GF-D8 (cell line): ENCODE measurements around the gene CELF2.
"Not testable (repeated sequence)": the region's sequence is repeated elsewhere in the genome, so short reads cannot be mapped to it uniquely, and the experiment has no call there.

Experiments
- DNase-seq: peaks from one replicate; lab custom pipeline; 2025; lab: John Stamatoyannopoulos, UW

Gene CELF2

DNA sequence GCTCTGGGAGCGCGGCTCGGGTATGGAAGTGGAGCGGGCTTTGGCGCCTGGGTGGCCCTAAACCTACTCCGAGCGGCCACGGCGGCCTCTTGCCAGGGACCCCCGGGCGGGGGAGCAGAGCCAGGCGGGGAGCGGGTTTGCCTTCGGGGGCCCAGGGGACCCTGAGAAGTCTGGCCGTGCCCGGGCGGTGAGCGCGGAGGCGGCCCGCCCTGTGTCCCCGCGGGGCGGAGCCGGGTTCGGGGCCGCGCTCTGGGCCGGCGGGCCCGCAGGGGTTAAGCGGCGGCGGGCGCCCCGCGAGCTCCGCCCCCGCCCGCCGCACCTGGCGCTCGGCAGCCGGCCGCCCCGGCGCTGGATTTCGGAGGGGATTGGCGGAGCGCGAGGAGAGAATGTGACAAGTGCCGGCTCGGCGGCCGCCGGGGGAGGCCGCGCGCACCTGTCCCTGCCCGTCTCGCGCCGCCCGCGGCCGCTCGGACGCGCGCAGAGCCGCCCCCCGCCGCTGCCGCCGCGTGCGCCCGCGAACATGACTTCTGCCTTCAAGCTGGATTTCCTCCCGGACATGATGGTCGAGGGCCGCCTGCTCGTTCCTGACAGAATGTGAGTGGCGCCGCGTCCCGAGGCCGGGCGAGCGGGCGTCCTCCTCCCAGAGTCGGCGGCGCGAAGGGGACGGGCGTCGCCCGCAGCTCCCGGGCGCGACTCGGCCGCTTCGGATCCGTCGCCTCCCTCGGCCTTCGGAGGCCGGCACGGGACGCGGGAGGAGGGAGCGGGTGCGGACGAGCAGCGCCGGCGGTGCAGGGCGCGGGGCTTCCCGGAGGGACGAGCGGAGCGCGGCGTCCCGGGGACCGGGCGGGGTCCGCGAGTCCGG, at the start of gene CELF2:
Gene CELF2, plus strand, starts transcription at position 303 of the 862 bp plus-strand sequence. Its CDS starts 218 bp downstream, at position 521.
- DNase-seq: no peak

- DNase-seq: no peak
Measured at GRCh38 chr10:10968257-10968588, 49.4 kb upstream of the CELF2 start.

- DNase-seq: no peak
Measured at GRCh38 chr10:10973310-10973709, 44.4 kb upstream of the CELF2 start.

DNA sequence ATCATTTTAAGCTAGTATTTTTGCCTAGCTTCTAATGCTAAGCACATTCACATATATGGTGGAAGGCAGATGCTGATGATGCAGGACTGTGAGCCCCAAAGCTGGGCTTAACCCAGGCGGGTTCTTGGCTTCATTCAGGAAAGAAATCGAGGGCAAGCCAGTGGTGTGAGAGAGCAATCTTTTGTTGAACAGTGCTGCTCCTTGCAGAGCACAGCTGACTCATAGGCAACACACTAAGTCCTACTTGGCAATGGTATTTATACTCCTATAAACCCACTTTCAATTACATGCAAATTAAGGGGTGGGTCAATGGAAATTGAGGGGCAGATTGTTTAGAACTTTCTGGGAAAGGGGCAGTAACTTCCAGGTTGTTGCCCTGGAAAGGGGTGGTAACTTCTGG, 42.0 kb upstream of the CELF2 start:
- DNase-seq: no peak

- no peak for DNase-seq
Measured at GRCh38 chr10:10976652-10977051, 41.0 kb upstream of the CELF2 start.

DNA sequence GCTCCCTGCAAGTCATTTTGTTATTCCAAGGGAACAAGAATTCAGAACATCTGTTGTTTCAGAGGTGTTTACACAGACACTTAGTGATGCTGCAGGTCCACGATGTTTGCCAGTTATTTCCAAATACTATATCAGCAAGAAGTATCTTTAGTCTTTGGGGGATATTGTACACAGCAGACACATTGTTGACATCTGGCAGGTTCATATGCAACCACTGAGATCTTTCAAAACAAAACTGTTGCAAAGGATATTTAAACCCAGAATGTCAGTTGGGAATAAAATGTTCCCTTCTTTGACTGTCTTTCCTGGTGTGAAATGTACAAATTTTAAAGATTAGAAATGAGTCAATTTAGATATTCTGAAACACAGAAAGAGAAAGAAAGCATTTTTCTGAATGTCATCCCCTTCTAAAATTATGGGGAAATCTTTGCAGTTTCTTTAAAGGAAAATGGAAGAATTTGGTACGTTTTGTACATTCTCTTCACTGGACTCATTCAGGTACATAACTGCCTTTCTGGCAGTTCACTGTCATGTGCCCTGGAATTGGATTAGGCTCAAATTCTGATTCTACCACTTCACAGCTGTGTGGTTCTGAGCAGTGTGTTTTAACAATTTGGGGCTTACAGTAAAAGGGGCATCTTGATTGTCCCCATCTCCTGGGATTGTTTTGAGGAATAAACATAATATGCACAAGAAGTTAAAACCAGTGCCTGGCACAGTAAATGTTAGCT, 40.3 kb upstream of the CELF2 start:
- DNase-seq: no peak

DNA sequence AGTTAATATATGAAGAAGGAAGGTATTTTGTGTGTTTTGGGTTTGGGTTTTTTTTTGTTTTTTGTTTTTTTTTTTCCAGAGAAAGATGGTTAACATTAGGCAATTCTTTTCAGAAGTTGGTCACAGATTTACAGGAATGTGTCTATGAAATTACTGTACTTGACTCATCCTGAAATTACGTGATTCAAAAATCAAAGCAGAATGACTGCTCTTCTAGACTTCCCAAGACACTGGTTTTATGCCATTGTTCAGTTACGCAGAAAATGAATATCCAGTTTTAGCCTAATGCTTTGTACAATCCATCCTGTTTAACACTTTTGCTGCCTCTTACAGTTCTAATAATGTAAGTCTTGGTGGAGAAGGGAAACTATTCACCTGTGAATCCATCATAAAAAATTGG, 39.7 kb upstream of the CELF2 start:
- no peak for DNase-seq

GRCh38 chr10:10985361-10985760, 32.3 kb upstream of the CELF2 start:
- DNase-seq: no peak

GRCh38 chr10:10986606-10987005, 31.1 kb upstream of the CELF2 start:
- no peak for DNase-seq

DNA sequence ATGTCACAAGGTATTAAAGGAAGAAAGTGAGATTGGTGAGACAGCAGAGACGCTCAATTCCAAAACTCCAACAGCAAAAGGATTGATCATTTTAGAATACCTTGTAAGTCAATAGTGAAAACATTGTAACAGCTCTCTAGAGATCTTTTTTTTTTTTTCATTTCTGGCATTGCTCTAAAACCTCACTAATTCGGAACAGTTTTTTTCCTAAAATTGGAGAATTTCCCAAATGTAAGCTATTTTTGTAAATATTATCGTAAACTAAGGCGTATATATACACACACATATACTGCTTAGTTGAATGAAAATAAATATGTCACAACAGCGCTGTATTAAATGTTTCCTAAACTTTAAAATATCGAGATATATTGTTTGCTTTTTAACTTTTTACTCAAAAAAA, 30.6 kb upstream of the CELF2 start:
- no peak for DNase-seq

DNA sequence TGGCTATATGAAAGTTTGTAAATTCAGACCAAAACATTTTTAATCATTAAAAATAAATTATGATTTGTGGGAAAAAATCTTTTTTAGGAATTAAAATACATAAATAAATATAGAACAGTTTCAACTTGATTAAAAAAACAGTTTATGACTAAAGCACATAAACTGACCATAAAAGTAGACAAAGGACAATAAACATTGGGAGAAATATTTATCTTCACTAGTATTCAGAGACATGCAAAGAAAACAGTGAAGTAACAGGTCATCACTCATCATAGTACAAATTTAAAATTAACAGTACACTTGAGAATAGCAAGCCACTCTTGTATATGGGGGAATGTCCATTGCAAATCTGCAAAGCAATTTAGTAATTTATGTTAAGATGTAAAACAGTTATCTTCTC, 28.0 kb upstream of the CELF2 start:
- no peak for DNase-seq

DNA sequence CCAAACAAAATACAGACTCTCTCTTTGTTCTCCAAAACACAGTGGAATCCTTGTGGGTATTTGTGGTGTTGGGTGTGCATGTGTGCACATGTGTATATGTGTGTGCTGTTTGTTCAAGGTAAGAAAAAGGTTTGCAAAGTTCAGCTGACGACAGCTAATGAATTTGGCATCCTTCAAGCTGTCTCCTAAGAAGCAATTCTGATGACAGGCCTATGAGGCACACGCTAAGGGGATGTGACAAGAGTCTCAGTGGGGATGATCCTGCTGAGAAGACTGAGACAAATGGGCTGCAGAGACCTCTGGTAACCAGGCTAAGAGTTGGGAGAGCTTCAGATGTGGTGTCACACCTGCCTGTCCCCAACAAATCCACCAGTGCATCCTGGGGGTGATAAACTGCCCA, 26.5 kb upstream of the CELF2 start:
- DNase-seq: no peak

- no peak for DNase-seq
Measured at GRCh38 chr10:10992072-10992471, 25.6 kb upstream of the CELF2 start.

DNA sequence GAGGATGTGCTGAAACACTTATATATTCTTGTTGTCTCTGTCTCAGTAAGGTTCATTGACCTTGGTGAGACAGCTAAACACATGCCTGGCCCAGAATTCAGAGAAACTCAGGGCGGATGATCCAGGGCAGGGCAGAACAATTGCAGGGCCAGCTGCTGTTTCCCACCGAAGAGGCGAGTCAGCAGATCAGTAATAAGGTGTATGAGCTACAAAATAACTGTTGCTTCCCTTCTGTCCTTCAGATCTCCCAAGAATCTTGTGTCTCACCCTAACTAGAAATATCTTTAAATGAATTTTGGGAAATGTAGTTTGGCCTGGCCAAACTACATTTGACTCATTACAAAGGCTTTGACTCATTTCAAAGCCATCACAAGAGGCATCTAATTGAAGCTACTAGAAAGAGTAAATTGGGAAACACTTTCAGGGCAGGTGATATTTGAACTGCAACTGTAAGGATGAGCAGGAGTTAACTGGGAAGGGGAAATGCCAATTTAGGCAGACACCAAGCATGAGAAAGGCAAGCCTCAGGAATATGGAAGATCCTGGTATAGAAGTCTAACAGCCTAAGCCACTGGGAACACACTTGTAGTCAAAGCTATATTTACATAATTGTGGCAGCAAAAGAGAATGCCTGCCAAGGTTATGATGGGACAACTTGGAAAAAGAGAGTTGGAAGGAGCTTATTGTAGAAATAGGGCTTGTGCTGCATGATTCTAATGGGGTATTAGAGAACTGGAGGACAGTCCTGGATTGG, 24.5 kb upstream of the CELF2 start:
- DNase-seq: no peak

DNA sequence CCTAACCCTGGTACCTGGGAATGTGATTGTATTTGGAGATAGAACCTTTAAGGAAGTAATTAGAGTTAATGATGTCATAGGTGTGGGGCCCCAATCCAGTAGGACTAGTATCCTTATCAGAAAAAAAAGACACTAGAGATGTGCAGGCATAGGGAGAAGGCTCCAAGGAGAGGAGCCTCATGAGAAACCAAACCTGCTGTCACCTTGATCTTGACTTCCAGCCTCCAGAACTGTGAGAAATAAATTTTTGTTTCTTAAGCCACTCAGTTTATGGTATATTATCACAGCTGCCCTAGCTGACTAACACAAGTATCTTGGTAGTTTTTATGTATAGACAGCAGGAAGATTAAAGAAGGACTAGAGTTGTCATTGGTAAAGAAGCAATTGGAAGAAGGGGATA, 23.9 kb upstream of the CELF2 start:
- DNase-seq: no peak

- DNase-seq: no peak
Measured at GRCh38 chr10:10994360-10994759, 23.3 kb upstream of the CELF2 start.

GRCh38 chr10:10995120-10995519, 22.6 kb upstream of the CELF2 start:
- DNase-seq: no peak

DNA sequence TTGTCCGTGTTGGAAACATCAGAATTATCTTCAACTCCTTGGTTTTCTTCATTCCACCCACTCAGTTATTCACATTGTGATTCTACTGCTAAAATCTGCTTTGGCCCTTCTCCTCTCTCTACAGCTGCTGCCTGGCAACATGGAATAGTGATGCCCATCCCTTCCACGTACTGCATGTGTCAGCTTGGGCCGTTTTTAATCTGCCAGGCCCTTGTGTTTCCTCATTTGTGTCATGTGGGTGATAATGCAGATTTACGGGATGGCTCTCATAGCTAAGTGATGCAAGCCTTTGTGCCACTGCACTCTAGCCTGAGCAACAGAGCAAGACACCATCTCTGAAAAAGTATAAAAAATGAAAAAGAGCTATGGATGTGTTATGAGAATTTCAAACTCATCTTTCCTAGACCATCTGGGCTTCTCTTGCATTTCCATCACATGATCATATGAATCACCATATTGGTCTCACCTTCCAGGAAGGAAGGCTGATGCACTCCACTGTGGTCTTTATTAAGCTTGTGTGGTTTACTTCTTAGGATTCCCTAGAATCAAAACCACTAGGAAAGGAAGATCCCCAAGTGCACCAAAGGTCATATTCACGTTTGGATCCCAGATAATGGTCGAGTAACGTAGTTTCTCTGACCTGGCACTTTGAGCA, 20.6 kb upstream of the CELF2 start:
- DNase-seq: no peak

DNA sequence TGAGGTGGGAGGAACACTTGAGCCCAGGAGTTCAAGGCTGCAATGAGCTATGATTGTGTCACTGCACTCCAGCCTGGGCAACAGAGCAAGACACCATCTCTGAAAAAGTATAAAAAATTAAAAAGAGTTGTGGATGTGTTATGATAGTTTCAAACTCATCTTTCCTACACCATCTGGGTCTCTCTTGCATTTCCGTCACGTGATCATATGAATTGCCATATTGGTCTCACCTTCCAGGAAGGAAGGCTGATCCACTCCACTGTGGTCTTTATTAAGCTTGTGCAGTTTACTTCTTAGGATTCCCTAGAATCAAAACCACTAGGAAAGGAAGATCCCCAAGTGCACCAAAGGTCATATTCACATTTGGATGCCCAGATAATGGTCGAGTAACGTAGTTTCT, 18.2 kb upstream of the CELF2 start:
- DNase-seq: not testable (repeated sequence)

DNA sequence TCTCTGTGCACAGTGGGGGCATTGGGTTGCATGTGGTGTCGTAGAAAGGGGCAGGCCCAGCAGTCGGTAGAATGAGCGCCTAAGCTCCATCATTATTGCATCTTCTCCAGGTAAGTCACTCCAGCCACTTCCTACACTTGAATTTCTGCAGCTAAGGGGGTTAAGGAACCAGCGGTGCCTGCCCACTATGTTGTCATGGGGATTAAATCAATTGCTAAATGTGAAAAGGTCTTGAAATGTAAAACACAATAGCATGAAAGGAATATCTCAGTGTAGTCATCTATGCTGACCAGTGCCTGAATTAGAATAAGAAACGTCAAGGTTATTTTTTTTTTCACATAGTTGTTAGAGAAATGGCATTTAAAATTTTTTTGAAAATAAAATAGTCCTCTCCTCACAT, 15.2 kb upstream of the CELF2 start:
- DNase-seq: no peak

- DNase-seq: no peak
Measured at GRCh38 chr10:11002916-11003315, 14.8 kb upstream of the CELF2 start.

GRCh38 chr10:11003679-11004078, 14.0 kb upstream of the CELF2 start:
- no peak for DNase-seq
